H1 (cell line): ENCODE data around the gene PTPRJ. TPM values are rescaled to one million over a fixed set of nuclear protein-coding genes. Genes with fewer than 3 reads are reported as not detected.

ENCODE experiments used
- CTCF ChIA-PET: fragments of 300-600 bp; sonication (Branson Sonifier 250); formaldehyde crosslinking; loops from one replicate; lab custom pipeline; 2021; ENCODE audit not compliant: partially characterized antibody; lab: Charles Lee
- POLR2A ChIA-PET: fragments of 300-600 bp; sonication (Branson Sonifier 250); formaldehyde crosslinking; loops from one replicate; lab custom pipeline; 2021; ENCODE audit warnings: inconsistent platforms; ENCODE audit not compliant: partially characterized antibody; lab: Charles Lee
- DNase-seq, 2 experiments: peaks; one replicate each; pipeline versions ENCODE4 v3.0.0 to v3.0.0-alpha.2; 2010 to 2022; ENCODE audit warnings: low spot score in 2 of 2, low read depth in 1 of 2, mixed read lengths in 1 of 2
- FAIRE-seq: peaks from 2 replicates; lab custom pipeline; 2011; peaks lifted over from hg19 to GRCh38; lab: Jason Lieb, UNC
- H2AFZ ChIP-seq: 2 replicates; pipeline ENCODE4 v1.8.1; 2012; ENCODE audit warnings: low read length, inconsistent platforms
- H2AK5ac ChIP-seq: 2 replicates; pipeline ENCODE4 v1.6.1; 2013; ENCODE audit warnings: low read depth, low read length
- H2BK120ac ChIP-seq: replicated peaks from 2 replicates; pipeline ENCODE3; 2013; ENCODE audit warnings: low read depth, low read length, inconsistent platforms
- H2BK12ac ChIP-seq: 2 replicates; pipeline ENCODE4 v1.6.1; 2013; ENCODE audit warnings: low read depth, low read length
- H2BK15ac ChIP-seq: 2 replicates; pipeline ENCODE4 v1.6.1; 2013; ENCODE audit warnings: low read length
- H2BK20ac ChIP-seq: 2 replicates; pipeline ENCODE4 v1.6.1; 2013; ENCODE audit warnings: low read length
- H2BK5ac ChIP-seq: 2 replicates; pipeline ENCODE4 v1.6.1; 2013; ENCODE audit warnings: low read depth, low read length
- H3K14ac ChIP-seq: 2 replicates; pipeline ENCODE4 v1.6.1; 2013; ENCODE audit warnings: inconsistent platforms; ENCODE audit not compliant: insufficient read length
- H3K18ac ChIP-seq: 2 replicates; pipeline ENCODE4 v1.6.1; 2013; ENCODE audit warnings: low read length; ENCODE audit errors: extremely low read depth
- H3K23ac ChIP-seq: 2 replicates; pipeline ENCODE4 v1.6.1; 2013; ENCODE audit warnings: inconsistent platforms; ENCODE audit not compliant: insufficient read length
- H3K23me2 ChIP-seq: 2 replicates; pipeline ENCODE4 v1.6.1; 2013; ENCODE audit warnings: low read depth, low read length
- H3K27ac ChIP-seq: 2 replicates; pipeline ENCODE4 v1.6.1; 2011; ENCODE audit warnings: low read depth, low read length, inconsistent platforms
- H3K27me3 ChIP-seq, 4 experiments: replicated peaks in 1 of 4; 1 replicate in 1 of 4; 2 replicates in 3 of 4; pipeline versions ENCODE4 v1.6.1 to v1.8.1; 2011 to 2013; ENCODE audit warnings: low read length in 3 of 4, mild to moderate bottlenecking in 3 of 4, inconsistent platforms in 2 of 4, mixed read lengths in 2 of 4, moderate library complexity in 1 of 4; ENCODE audit not compliant: control insufficient read depth in 3 of 4, insufficient read depth in 3 of 4; ENCODE audit errors: extremely low read depth in 1 of 4
- H3K36me3 ChIP-seq, 4 experiments: 2 replicates each; pipeline versions ENCODE4 v1.6.1 to v1.8.1; 2011 to 2013; ENCODE audit warnings: mild to moderate bottlenecking in 4 of 4, low read length in 3 of 4, moderate library complexity in 2 of 4, control low read depth in 1 of 4, inconsistent platforms in 1 of 4; ENCODE audit not compliant: insufficient read depth in 4 of 4, control insufficient read depth in 2 of 4
- H3K4ac ChIP-seq: replicated peaks from 2 replicates; pipeline ENCODE3; 2013; ENCODE audit warnings: low read length, low read depth, mixed read lengths, inconsistent platforms; ENCODE audit not compliant: insufficient read length
- H3K4me1 ChIP-seq, 4 experiments: replicated peaks in 1 of 4; 1 replicate in 1 of 4; 2 replicates in 3 of 4; pipeline versions ENCODE4 v1.6.1 to v1.8.1; 2011 to 2013; ENCODE audit warnings: low read length in 3 of 4, inconsistent platforms in 2 of 4, mixed read lengths in 1 of 4; ENCODE audit not compliant: insufficient read depth in 4 of 4, control insufficient read depth in 3 of 4
- H3K4me2 ChIP-seq, 2 experiments: 2 replicates each; pipeline versions ENCODE4 v1.6.1 to v1.8.1; 2011 to 2013; ENCODE audit warnings: low read depth in 2 of 2, low read length in 2 of 2, control low read depth in 1 of 2, inconsistent platforms in 1 of 2, mild to moderate bottlenecking in 1 of 2; ENCODE audit not compliant: insufficient read depth in 1 of 2
- H3K4me3 ChIP-seq, 4 experiments: fragments of 200-600, 300-600 bp in 1 of 4; sonication (generic), shearing (Covaris generic), sonication (Bioruptor Twin) in 1 of 4; 2 replicates each; pipeline versions ENCODE4 v1.5.1 to v1.8.1; 2011 to 2016; ENCODE audit warnings: low read length in 4 of 4, low read depth in 3 of 4, control low read depth in 2 of 4, inconsistent platforms in 2 of 4, mild to moderate bottlenecking in 2 of 4, mixed read lengths in 1 of 4, moderate library complexity in 1 of 4; ENCODE audit not compliant: insufficient read depth in 2 of 4; ENCODE audit errors: extremely low read depth in 1 of 4
- H3K56ac ChIP-seq: replicated peaks from 2 replicates; pipeline ENCODE3; 2013; ENCODE audit warnings: low read depth, mild to moderate bottlenecking, mixed read lengths, low read length, inconsistent platforms; ENCODE audit not compliant: insufficient read length
- H3K79me1 ChIP-seq: 2 replicates; pipeline ENCODE4 v1.6.1; 2013; ENCODE audit warnings: low read depth, low read length, control low read depth
- H3K79me2 ChIP-seq, 2 experiments: 2 replicates each; pipeline versions ENCODE4 v1.6.1 to v1.8.1; 2012 to 2013; ENCODE audit warnings: low read length in 2 of 2, mild to moderate bottlenecking in 2 of 2, inconsistent platforms in 1 of 2; ENCODE audit not compliant: insufficient read depth in 2 of 2, control insufficient read depth in 1 of 2
- H3K9ac ChIP-seq, 4 experiments: replicated peaks in 1 of 4; 1 replicate in 1 of 4; 2 replicates in 3 of 4; pipeline versions ENCODE4 v1.6.1 to v1.8.1; 2011 to 2013; ENCODE audit warnings: low read depth in 3 of 4, low read length in 3 of 4, control low read depth in 2 of 4, mild to moderate bottlenecking in 2 of 4, moderate library complexity in 2 of 4, inconsistent platforms in 1 of 4; ENCODE audit errors: extremely low read depth in 1 of 4
- H3K9me3 ChIP-seq, 2 experiments: 2 replicates each; pipeline versions ENCODE4 v1.6.1 to v1.8.1; 2012 to 2013; ENCODE audit warnings: mild to moderate bottlenecking in 2 of 2, moderate library complexity in 2 of 2, control low read depth in 1 of 2, inconsistent platforms in 1 of 2, low read depth in 1 of 2, low read length in 1 of 2, mixed read lengths in 1 of 2; ENCODE audit not compliant: insufficient read depth in 2 of 2
- H4K20me1 ChIP-seq, 2 experiments: replicated peaks in 1 of 2; 2 replicates each; pipeline versions ENCODE3 to v1.8.1; 2011 to 2013; ENCODE audit warnings: inconsistent platforms in 2 of 2, low read length in 2 of 2, mild to moderate bottlenecking in 1 of 2; ENCODE audit not compliant: insufficient read depth in 2 of 2, control insufficient read depth in 1 of 2
- H4K5ac ChIP-seq: 2 replicates; pipeline ENCODE4 v1.6.1; 2013; ENCODE audit warnings: low read length, low read depth, mixed read lengths, inconsistent platforms; ENCODE audit not compliant: insufficient read length
- H4K8ac ChIP-seq: 2 replicates; pipeline ENCODE4 v1.8.0; 2013; ENCODE audit warnings: mild to moderate bottlenecking, moderate library complexity, low read length, inconsistent platforms; ENCODE audit not compliant: insufficient read depth; ENCODE audit errors: extremely low read depth
- H4K91ac ChIP-seq: replicated peaks from 2 replicates; pipeline ENCODE3; 2013; ENCODE audit warnings: low read length, mixed read lengths, inconsistent platforms; ENCODE audit not compliant: insufficient read length
- BCL11A ChIP-seq, 2 experiments: IDR thresholded peaks; one replicate each; pipeline ENCODE4 v1.6.1; 2011; ENCODE audit warnings: low read depth in 2 of 2, low read length in 2 of 2, mild to moderate bottlenecking in 2 of 2
- CBX5 ChIP-seq: fragments of 300-800, 300-1000 bp; sonication (generic); IDR thresholded peaks from 2 replicates; pipeline ENCODE4 v1.7.1; 2016; ENCODE audit warnings: antibody characterized with exemption, low read length, low read depth
- CBX8 ChIP-seq: fragments of 300-800, 300-1000 bp; sonication (generic); IDR thresholded peaks from 2 replicates; pipeline ENCODE4 v1.7.1; 2016; ENCODE audit warnings: low read depth, low read length, borderline replicate concordance
- CEBPB ChIP-seq: IDR thresholded peaks from 2 replicates; pipeline ENCODE4 v1.6.1; 2012; ENCODE audit warnings: low read depth, low read length
- CHD1 ChIP-seq: IDR thresholded peaks from 2 replicates; pipeline ENCODE4 v1.6.1; 2012; ENCODE audit warnings: low read depth, low read length, improper control_type of control experiment
- CHD2 ChIP-seq: IDR thresholded peaks from 2 replicates; pipeline ENCODE4 v1.6.1; 2012; ENCODE audit warnings: low read length, improper control_type of control experiment
- CREB1 ChIP-seq: IDR thresholded peaks from 2 replicates; pipeline ENCODE4 v1.6.1; 2012; ENCODE audit warnings: inconsistent platforms
- E2F6 ChIP-seq: IDR thresholded peaks from 2 replicates; pipeline ENCODE4 v1.6.1; 2012; ENCODE audit warnings: inconsistent platforms
- GTF2F1 ChIP-seq: IDR thresholded peaks from 2 replicates; pipeline ENCODE4 v1.6.1; 2012; ENCODE audit warnings: low read depth, low read length, improper control_type of control experiment, borderline replicate concordance
- JUND ChIP-seq: IDR thresholded peaks from 2 replicates; pipeline ENCODE4 v1.6.1; 2011; ENCODE audit warnings: mild to moderate bottlenecking, improper control_type of control experiment, low read length
- POU5F1 ChIP-seq: IDR thresholded peaks from 2 replicates; pipeline ENCODE4 v1.6.1; 2011; ENCODE audit warnings: low read depth, mild to moderate bottlenecking, low read length, moderate library complexity
- RNF2 ChIP-seq: fragments of 200-900, 300-1000 bp; sonication (generic); IDR thresholded peaks from 2 replicates; pipeline ENCODE4 v1.7.1; 2016; ENCODE audit warnings: borderline replicate concordance, low read depth, mild to moderate bottlenecking, antibody characterized with exemption, low read length; ENCODE audit not compliant: poor library complexity, severe bottlenecking; ENCODE audit errors: missing control alignments
- SRF ChIP-seq: IDR thresholded peaks from 2 replicates; pipeline ENCODE4 v1.6.1; 2011; ENCODE audit warnings: mild to moderate bottlenecking, low read depth, low read length, moderate library complexity
- WGBS, 2 experiments: shearing (Covaris generic) in 1 of 2; methylation state at CpG; one replicate each; pipeline versions ENCODE4 v1.1.6 to v1.1.7; 2013 to 2015; ENCODE audit warnings: low lambda C conversion rate in 2 of 2, mixed read lengths in 2 of 2, inconsistent platforms in 1 of 2, low coverage in 1 of 2, missing lambda C conversion rate in 1 of 2; ENCODE audit not compliant: insufficient replicate concordance in 2 of 2, insufficient coverage in 1 of 2, insufficient read length in 1 of 2; ENCODE audit errors: extremely low coverage in 1 of 2, missing lambda C conversion rate in 1 of 2; 5-methylcytosine and 5-hydroxymethylcytosine counted together
- polyA plus RNA-seq, 7 experiments: library from polyadenylated mRNA; depleted of rRNA in 3 of 7; stranded (reverse) in 5 of 7; unstranded in 2 of 7; fragments of >200 nt in 5 of 7; fragments of 200-250 nt in 2 of 7; gene quantifications; 1 replicate in 5 of 7; 2 replicates in 1 of 7; 4 replicates in 1 of 7; pipeline versions ENCODE4 v1.2.1 to v1.2.3, GENCODE V29; 2011 to 2013; ENCODE audit warnings: missing spikeins in 2 of 7, mixed read lengths in 2 of 7
- total RNA-seq: library from RNA; stranded (reverse); fragmentation: NEBNext Ultra II Directional; extraction: Animal tissue kit (Norgen Biotek cat#: 25700); gene quantifications from 2 replicates; pipeline ENCODE4 v1.2.1, GENCODE V29; 2021

Gene PTPRJ
- total and polyA plus RNA-seq, 2 of the 8 experiments (the other 6 are each of a cell fraction or from before 2014, with no cell fraction given), result 4.4 to 22.6 TPM

GRCh38 chr11:48006301-48006992 lies 26.1 kb downstream of the PTPRJ start:
- H3K56ac ChIP-seq, result no peak overlapping the region
- ChIA-PET POLR2A (interaction anchor here (1.6 kb wide), 1 partner anchor 9 kb away, joined by 3 read pairs; no protein-coding TSS in a partner anchor), CTCF (interaction anchor here (0.6 kb wide), 1 partner anchor 63 kb away, joined by 3 read pairs; no protein-coding TSS in a partner anchor)
- H3K4me2 ChIP-seq, result no peak overlapping the region
- DNase-seq (no peak), FAIRE-seq (no peak)
- no peak overlapping the region for H2BK20ac ChIP-seq
- no peaks in the 10 kb centered on the region for H3K23me2 ChIP-seq
- no peak overlapping the region for H4K91ac ChIP-seq
- H3K79me1 ChIP-seq, result peaks cover 11% of the 10 kb centered on the region
- no peak overlapping the region; a peak in 1 of 7 replicates for H3K9ac ChIP-seq
- H3K14ac ChIP-seq, result no peak overlapping the region
- no peaks in the 10 kb centered on the region for H3K9me3 ChIP-seq
- 87% methylated on average over 5 of the region's 5 CpGs; no CpG with 5 or more reads in 1 of the 2 experiments for WGBS, 2 experiments
- no peak overlapping the region for H3K23ac ChIP-seq
- H3K27me3 ChIP-seq, result no peaks in the 10 kb centered on the region
- H3K4me3 ChIP-seq, result no peak overlapping the region
- no peak overlapping the region for H3K18ac ChIP-seq
- no peaks in the 10 kb centered on the region for H4K20me1 ChIP-seq
- H2BK120ac ChIP-seq, result no peak overlapping the region
- no peak overlapping the region for H2AK5ac ChIP-seq
- H3K79me2 ChIP-seq, result peaks cover 3 to 35% of the 10 kb centered on the region in 2 experiments; a peak in 3 of 4 replicates
- H3K27ac ChIP-seq, result no peak overlapping the region
- no peak overlapping the region for H3K4ac ChIP-seq
- no peak overlapping the region for H2BK15ac ChIP-seq
- H2BK12ac ChIP-seq, result no peak overlapping the region
- H4K5ac ChIP-seq, result no peak overlapping the region
- no peak overlapping the region for H4K8ac ChIP-seq
- no peak overlapping the region for H2BK5ac ChIP-seq
- no peaks in the 10 kb centered on the region for H3K36me3 ChIP-seq
- peaks cover 4 to 17% (median 8%) of the 10 kb centered on the region in 4 experiments for H3K4me1 ChIP-seq
- H2AFZ ChIP-seq, result no peak overlapping the region
- TF ChIP-seq CHD2, result no peak
- no peak for TF ChIP-seq JUND
- TF ChIP-seq POU5F1, result no peak
- TF ChIP-seq CBX8, result no peak
- no peak for TF ChIP-seq SRF
- TF ChIP-seq CEBPB, result no peak
- TF ChIP-seq CHD1, result no peak
- TF ChIP-seq CREB1, result no peak
- no peak for TF ChIP-seq CBX5
- no peak for TF ChIP-seq GTF2F1
- no peak for TF ChIP-seq RNF2
- TF ChIP-seq BCL11A (IDR thresholded peaks at IDR 0.05; ENCODE audit: low read depth in 2 of 2, low read length in 2 of 2), result no peak
- no peak for TF ChIP-seq E2F6
